ENCODE measurements around the gene CPAMD8. TPM values are rescaled to one million over a fixed set of nuclear protein-coding genes. Genes with fewer than 3 reads are reported as not detected.
"Not testable (repeated sequence)": the region's sequence is repeated elsewhere in the genome, so short reads cannot be mapped to it uniquely, and the experiment has no call there.

The CPAMD8 gene
- total RNA-seq, 1 donor from 2014 or later, result 54.3 TPM

DNA sequence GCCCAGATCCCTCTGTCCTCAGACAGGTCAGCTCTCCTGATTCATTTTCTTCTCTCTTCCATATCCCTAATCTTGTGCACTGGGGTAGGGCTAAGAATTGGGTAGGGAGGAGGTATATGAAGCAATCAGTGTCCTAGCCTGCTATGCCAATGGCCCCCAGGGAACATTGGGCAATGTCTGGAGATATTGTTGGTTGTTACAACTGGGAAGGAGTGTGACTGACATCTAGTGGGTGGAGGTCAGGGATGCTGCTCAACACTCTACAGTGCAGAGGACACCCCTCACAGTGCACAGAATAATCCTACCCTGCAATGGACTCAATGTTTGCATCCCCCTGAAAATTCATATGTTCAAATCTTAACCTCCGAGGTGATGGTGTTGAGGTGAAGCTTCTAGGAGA lies 57.5 kb downstream of the CPAMD8 start:
- TF ChIP-seq, protein P1, sequence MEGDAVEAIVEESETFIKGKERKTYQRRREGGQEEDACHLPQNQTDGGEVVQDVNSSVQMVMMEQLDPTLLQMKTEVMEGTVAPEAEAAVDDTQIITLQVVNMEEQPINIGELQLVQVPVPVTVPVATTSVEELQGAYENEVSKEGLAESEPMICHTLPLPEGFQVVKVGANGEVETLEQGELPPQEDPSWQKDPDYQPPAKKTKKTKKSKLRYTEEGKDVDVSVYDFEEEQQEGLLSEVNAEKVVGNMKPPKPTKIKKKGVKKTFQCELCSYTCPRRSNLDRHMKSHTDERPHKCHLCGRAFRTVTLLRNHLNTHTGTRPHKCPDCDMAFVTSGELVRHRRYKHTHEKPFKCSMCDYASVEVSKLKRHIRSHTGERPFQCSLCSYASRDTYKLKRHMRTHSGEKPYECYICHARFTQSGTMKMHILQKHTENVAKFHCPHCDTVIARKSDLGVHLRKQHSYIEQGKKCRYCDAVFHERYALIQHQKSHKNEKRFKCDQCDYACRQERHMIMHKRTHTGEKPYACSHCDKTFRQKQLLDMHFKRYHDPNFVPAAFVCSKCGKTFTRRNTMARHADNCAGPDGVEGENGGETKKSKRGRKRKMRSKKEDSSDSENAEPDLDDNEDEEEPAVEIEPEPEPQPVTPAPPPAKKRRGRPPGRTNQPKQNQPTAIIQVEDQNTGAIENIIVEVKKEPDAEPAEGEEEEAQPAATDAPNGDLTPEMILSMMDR (IDR thresholded peaks at IDR 0.05), result no peak
- no peak overlapping the region for H3K27ac ChIP-seq
- no peaks in the 10 kb centered on the region for H3K27me3 ChIP-seq (ENCODE audit: low read depth)
- H3K36me3 ChIP-seq, result peaks cover 11% of the 10 kb centered on the region
- no peaks in the 10 kb centered on the region for H3K4me1 ChIP-seq
- no peak overlapping the region for H3K4me3 ChIP-seq
- intact Hi-C loops (cut with DNase I), result no loop called here
- peak in 1 of 2 donors; percentile 65 for ATAC-seq
- DNase-seq, result no peak
- peaks cover 15% of the 10 kb centered on the region for H3K9me3 ChIP-seq

DNA sequence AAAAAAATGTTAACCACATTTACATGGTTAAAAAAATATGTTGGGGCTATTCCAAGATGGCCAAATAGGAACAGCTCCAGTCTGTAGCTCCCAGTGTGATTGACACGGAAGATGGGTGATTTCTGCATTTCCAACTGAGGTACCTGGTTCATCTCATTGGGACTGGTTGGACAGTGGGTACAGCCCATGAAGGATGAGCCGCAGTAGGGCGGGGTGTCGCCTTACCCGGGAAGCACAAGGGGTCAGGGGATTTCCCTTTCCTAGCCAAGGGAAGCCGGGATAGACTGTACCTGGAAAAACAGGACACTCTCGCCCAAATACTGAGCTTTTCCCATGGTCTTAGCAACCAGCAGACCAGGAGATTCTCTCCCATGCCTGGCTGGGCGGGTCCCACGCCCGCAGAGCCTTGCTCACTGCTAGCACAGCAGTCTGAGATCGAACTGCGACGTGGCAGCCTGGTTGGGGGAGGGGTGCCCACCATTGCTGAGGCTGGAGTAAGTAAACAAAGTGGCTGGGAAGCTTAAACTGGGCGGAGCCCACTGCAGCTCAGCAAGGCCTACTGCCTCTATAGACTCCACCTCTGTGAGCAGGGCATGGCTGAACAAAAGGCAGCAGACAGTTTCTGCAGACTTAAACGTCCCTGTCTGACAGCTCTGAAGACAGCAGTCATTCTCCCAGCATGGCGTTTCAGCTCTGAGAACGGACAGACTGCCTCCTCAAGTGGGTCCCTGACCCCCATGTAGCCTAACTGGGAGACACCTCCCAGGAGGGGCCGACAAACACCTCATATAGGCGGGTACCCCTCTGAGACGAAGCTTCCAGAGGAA lies 65.4 kb downstream of the CPAMD8 start:
- peaks cover 14% of the 10 kb centered on the region for H3K4me1 ChIP-seq
- ATAC-seq; intact Hi-C loops (cut with DNase I); H3K36me3 ChIP-seq; DNase-seq; H3K4me3 ChIP-seq; H3K9me3 ChIP-seq; H3K27me3 ChIP-seq (ENCODE audit: low read depth); H3K27ac ChIP-seq: not testable (repeated sequence)

DNA sequence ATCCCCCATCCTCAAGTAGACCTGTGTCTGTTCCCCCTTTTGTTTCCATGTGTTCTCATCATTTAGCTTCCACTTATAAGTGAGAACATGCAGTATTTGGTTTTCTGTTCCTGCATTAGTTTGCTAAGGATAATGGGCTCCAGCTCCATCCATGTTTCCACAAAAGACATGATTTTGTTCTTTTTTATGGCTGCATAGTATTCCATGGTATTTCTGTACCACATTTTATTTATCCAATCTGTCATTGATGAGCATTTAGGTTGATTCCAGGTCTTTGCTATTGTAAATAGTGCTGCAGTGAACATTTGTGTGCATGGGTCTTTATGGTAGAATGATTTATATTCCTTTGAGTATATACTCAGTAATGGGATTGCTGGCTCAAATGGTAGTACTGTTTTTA lies 68.3 kb downstream of the CPAMD8 start:
- H3K9me3 ChIP-seq; DNase-seq; intact Hi-C loops (cut with DNase I); H3K4me3 ChIP-seq; H3K27me3 ChIP-seq (ENCODE audit: low read depth); ATAC-seq; H3K36me3 ChIP-seq; H3K27ac ChIP-seq: not testable (repeated sequence)
- peaks cover 14% of the 10 kb centered on the region for H3K4me1 ChIP-seq

DNA sequence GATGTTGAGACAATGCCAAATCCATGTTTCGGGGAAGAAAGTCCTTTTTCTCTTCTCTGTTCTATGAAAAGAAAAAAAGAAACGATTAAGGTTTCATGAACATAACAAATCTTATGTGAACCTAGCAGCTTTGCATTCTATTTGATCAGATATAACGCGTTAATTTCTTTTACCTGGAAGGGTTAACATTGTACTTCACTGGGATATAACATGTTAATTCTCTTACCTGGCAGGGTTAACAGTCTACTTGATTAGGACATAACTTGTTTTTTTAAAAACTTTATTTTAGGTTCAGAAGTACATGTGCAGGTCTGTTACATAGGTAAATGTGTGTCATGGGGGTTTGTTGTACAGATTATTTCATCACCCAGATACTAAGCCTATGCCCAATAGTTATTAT lies 68.8 kb downstream of the CPAMD8 start:
- TF ChIP-seq, protein P1 (IDR thresholded peaks at IDR 0.05), result no peak
- no peaks in the 10 kb centered on the region for H3K27me3 ChIP-seq (ENCODE audit: low read depth)
- peaks cover 14% of the 10 kb centered on the region for H3K4me1 ChIP-seq
- no peak overlapping the region for H3K4me3 ChIP-seq
- ATAC-seq (no peak), DNase-seq (no peak)
- no peaks in the 10 kb centered on the region for H3K9me3 ChIP-seq
- H3K27ac ChIP-seq, result no peak overlapping the region
- intact Hi-C loops (cut with DNase I), result no loop called here
- no peaks in the 10 kb centered on the region for H3K36me3 ChIP-seq

DNA sequence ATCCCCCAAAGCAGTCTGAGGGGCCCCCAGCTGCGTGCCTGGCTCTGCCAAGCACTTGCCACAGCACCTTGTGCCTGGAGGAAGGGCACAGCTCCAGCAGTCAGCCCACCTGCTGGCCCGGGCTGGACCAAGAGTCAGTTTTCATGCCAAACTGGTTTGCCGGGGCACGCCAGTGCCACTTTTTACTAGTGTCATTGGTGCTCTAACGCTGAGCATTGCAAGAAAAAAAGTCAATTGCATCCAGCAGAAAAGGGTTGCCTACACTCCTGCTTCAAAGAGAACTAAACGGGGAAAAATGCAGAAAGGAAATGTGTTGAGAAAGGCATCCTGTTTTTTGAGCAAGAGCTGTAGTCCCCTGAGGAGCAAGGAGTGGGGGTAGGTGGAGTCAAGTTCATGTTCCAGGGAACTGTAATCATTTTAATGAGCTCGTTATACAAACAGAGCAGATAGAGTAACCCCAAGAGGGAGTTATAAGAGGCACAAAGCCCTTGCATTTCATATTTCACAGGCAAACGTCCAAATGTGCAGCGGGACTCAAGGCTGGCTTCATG lies 69.4 kb downstream of the CPAMD8 start:
- H3K9me3 ChIP-seq, result no peaks in the 10 kb centered on the region
- intact Hi-C loops (cut with DNase I), result no loop called here
- H3K4me1 ChIP-seq, result peaks cover 14% of the 10 kb centered on the region
- ATAC-seq (peak; percentile 74 to 75), DNase-seq (peak; percentile 69)
- TF ChIP-seq, protein P1 (IDR thresholded peaks at IDR 0.05), result no peak
- no peak overlapping the region for H3K4me3 ChIP-seq
- H3K36me3 ChIP-seq, result no peaks in the 10 kb centered on the region
- H3K27ac ChIP-seq, result peak overlapping the region; percentile 56
- no peaks in the 10 kb centered on the region for H3K27me3 ChIP-seq (ENCODE audit: low read depth)

DNA sequence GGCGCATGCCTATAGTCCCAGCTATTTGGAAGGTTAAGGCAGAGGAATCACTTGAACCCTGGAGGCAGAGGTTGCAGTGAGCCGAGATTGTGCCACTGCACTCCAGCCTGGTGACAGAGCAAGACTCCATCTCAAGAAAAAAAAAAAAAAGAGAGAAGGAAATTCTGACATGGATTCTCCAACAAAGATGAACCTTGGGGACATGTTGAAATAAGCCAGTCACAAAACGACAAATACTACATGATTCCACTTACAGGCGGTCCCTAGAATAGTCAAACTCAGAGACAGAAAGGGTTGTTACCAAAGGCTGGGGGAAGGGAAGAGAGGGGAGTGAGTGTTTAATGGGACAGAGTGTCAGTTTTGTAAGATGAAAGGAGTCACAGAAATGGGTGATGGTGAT lies 71.4 kb downstream of the CPAMD8 start:
- Histone ChIP-seq H3K36me3 (no peaks in the 10 kb centered on the region), H3K4me1 (peaks cover 14% of the 10 kb centered on the region), H3K27ac (no peak overlapping the region), H3K27me3 (ENCODE audit: low read depth) (no peaks in the 10 kb centered on the region), H3K9me3 (no peaks in the 10 kb centered on the region), H3K4me3 (no peak overlapping the region)
- ATAC-seq (peak in 1 of 2 donors; percentile 26), DNase-seq (no peak)
- TF ChIP-seq, protein P1 (IDR thresholded peaks at IDR 0.05), result no peak
- intact Hi-C loops (cut with DNase I), result no loop called here

Data from lower lobe of right lung (tissue), 2 donors.